Measurements from ENCODE around the gene DRC3.

The DRC3 gene

GRCh38 chr17:18025241-18025944, 52.7 kb downstream of the DRC3 start:
- DNase-seq (ENCODE audit: low spot score) = peak; percentile 72

GRCh38 chr17:18025945-18026776, 53.5 kb downstream of the DRC3 start:
- DNase-seq (ENCODE audit: low spot score) = no peak

- DNase-seq (ENCODE audit: low spot score) = no peak
Measured at GRCh38 chr17:18027280-18027679, 54.6 kb downstream of the DRC3 start.

GRCh38 chr17:18028114-18028951, 55.7 kb downstream of the DRC3 start:
- DNase-seq (ENCODE audit: low spot score) = no peak

- DNase-seq (ENCODE audit: low spot score) = no peak
Measured at GRCh38 chr17:18028952-18029540, 56.4 kb downstream of the DRC3 start.

- DNase-seq (ENCODE audit: low spot score) = peak; percentile 79
Measured at GRCh38 chr17:18031955-18032354, 59.3 kb downstream of the DRC3 start.

GRCh38 chr17:18033442-18034099, 60.9 kb downstream of the DRC3 start:
- peak; percentile 82 for DNase-seq (ENCODE audit: low spot score)

- DNase-seq (ENCODE audit: low spot score) = no peak
Measured at GRCh38 chr17:18035704-18036103, 63.0 kb downstream of the DRC3 start.

GRCh38 chr17:18037486-18037885, 64.8 kb downstream of the DRC3 start:
- DNase-seq (ENCODE audit: low spot score) = no peak

- no peak for DNase-seq (ENCODE audit: low spot score)
Measured at GRCh38 chr17:18038149-18038850, 65.6 kb downstream of the DRC3 start.

GRCh38 chr17:18038861-18039534, 66.3 kb downstream of the DRC3 start, which contains the start of the genes ATPAF2 and GID4:
ATPAF2 (minus strand) TSS chr17:18039168; CDS start chr17:18039013, 155 bp downstream.
GID4 (plus strand) TSS chr17:18039408; CDS start chr17:18039465, 57 bp downstream.
- peak; percentile 99 for DNase-seq (ENCODE audit: low spot score)

- DNase-seq (ENCODE audit: low spot score) = no peak
Measured at GRCh38 chr17:18039535-18040260, 67.0 kb downstream of the DRC3 start.

- DNase-seq (ENCODE audit: low spot score) = peak; percentile 7
Measured at GRCh38 chr17:18040261-18040858, 67.7 kb downstream of the DRC3 start.

GRCh38 chr17:18041776-18042175, 69.1 kb downstream of the DRC3 start:
- no peak for DNase-seq (ENCODE audit: low spot score)

GRCh38 chr17:18042983-18043382, 70.3 kb downstream of the DRC3 start:
- no peak for DNase-seq (ENCODE audit: low spot score)

GRCh38 chr17:18043491-18043890, 70.8 kb downstream of the DRC3 start:
- peak; percentile 21 for DNase-seq (ENCODE audit: low spot score)

GRCh38 chr17:18044609-18045008, 71.9 kb downstream of the DRC3 start:
- no peak for DNase-seq (ENCODE audit: low spot score)

GRCh38 chr17:18045691-18046350, 73.2 kb downstream of the DRC3 start:
- DNase-seq (ENCODE audit: low spot score) = no peak

All from kidney capillary endothelial cell (primary cell).